Uterus (tissue), 4 donors: ENCODE data around the gene ZNF771. TPM values are rescaled to one million over a fixed set of nuclear protein-coding genes. Genes with fewer than 3 reads are reported as not detected.
A peak's percentile ranks its signal among the peaks of the same experiment; 100 is the strongest.

ENCODE experiments used
- DNase-seq, 2 donors: peaks; one replicate each; pipeline ENCODE4 v3.0.0-alpha.2; 2019 to 2020
- H3K27ac ChIP-seq, 2 donors: fragments of 200-600 bp; sonication (generic); 1 replicate in 1 of 2; 2 replicates in 1 of 2; pipeline ENCODE4 v1.5.1; 2016 to 2018
- H3K27me3 ChIP-seq, 2 donors: fragments of 200-600 bp; sonication (generic); one replicate each; pipeline ENCODE4 v1.5.1; 2018 to 2019; ENCODE audit warnings: control low read depth in 1 of 2
- H3K36me3 ChIP-seq, 2 donors: fragments of 200-600 bp; sonication (generic); one replicate each; pipeline ENCODE4 v1.5.1; 2019; ENCODE audit warnings: control low read depth in 1 of 2
- H3K4me1 ChIP-seq, 2 donors: fragments of 200-600 bp; sonication (generic); one replicate each; pipeline ENCODE4 v1.5.1; 2018 to 2019; ENCODE audit warnings: control low read depth in 1 of 2
- H3K4me3 ChIP-seq, 2 donors: fragments of 200-600 bp; sonication (generic); 1 replicate in 1 of 2; 2 replicates in 1 of 2; pipeline ENCODE4 v1.5.1; 2018 to 2019; ENCODE audit warnings: mild to moderate bottlenecking in 1 of 2
- H3K9me3 ChIP-seq, 2 donors: fragments of 200-600 bp; sonication (generic); one replicate each; pipeline ENCODE4 v1.5.1; 2019; ENCODE audit warnings: control low read depth in 1 of 2
- POLR2A ChIP-seq, 2 donors: fragments of 450-650 bp; IDR thresholded peaks; one replicate each; pipeline ENCODE4 v1.6.1; 2016; ENCODE audit warnings: antibody characterized with exemption in 2 of 2, mild to moderate bottlenecking in 1 of 2, moderate library complexity in 1 of 2
- intact Hi-C: fragments of 100-400 bp; cut with DNase I; formaldehyde crosslinking; loops from one replicate; pipeline ENCODE4 v1.15.1; 2023; ENCODE audit warnings: low total_unique reads
- total RNA-seq, 4 donors: library from RNA; depleted of rRNA in 3 of 4; stranded (reverse); fragments of >200 nt in 3 of 4; gene quantifications; one replicate each; pipeline versions ENCODE4 v1.1.0 to v1.2.4, GENCODE V29; 2014 to 2023
- TF ChIP-seq, protein P1 (sequence below), 4 experiments: fragments of 200-600 bp in 2 of 4; fragments of 450-650 bp in 2 of 4; sonication (generic) in 2 of 4; IDR thresholded peaks; one replicate each; pipeline ENCODE4 v1.5.1; 2016 to 2019; ENCODE audit warnings: antibody characterized with exemption in 4 of 4, mild to moderate bottlenecking in 2 of 4, moderate library complexity in 1 of 4
- donor health status: DM: yes; HTN: yes; CAD: no.

ZNF771 gene
- total RNA-seq, 4 donors from 2014 or later: 12.2 to 75.3 (median 25.6) TPM

GRCh38 chr16:30370456-30371247 lies 36.8 kb upstream of the ZNF771 start, which contains the start of gene TBC1D10B:
TSS of gene TBC1D10B (minus strand) at chr16:30370494. CDS start at chr16:30370183, 311 bp downstream.
- H3K9me3 ChIP-seq: no peaks in the 10 kb centered on the region
- peak within 1 kb of the TSS; percentile 86 to 97 for H3K27ac ChIP-seq
- peak within 1 kb of the TSS; percentile 70 to 98 for H3K4me3 ChIP-seq
- TF ChIP-seq POLR2A (IDR thresholded peaks at IDR 0.05): peak in 1 of 2 donors; percentile 87
- TF ChIP-seq, protein P1, sequence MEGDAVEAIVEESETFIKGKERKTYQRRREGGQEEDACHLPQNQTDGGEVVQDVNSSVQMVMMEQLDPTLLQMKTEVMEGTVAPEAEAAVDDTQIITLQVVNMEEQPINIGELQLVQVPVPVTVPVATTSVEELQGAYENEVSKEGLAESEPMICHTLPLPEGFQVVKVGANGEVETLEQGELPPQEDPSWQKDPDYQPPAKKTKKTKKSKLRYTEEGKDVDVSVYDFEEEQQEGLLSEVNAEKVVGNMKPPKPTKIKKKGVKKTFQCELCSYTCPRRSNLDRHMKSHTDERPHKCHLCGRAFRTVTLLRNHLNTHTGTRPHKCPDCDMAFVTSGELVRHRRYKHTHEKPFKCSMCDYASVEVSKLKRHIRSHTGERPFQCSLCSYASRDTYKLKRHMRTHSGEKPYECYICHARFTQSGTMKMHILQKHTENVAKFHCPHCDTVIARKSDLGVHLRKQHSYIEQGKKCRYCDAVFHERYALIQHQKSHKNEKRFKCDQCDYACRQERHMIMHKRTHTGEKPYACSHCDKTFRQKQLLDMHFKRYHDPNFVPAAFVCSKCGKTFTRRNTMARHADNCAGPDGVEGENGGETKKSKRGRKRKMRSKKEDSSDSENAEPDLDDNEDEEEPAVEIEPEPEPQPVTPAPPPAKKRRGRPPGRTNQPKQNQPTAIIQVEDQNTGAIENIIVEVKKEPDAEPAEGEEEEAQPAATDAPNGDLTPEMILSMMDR (IDR thresholded peaks at IDR 0.05): peak in 2 of 4 experiments; percentile 22 to 27
- no peaks in the 10 kb centered on the region for H3K36me3 ChIP-seq
- H3K27me3 ChIP-seq: no peaks in the 10 kb centered on the region
- peak; percentile 99 to 100 for DNase-seq
- peaks cover 0 to 7% of the 10 kb centered on the region in 2 donors for H3K4me1 ChIP-seq
- intact Hi-C loops: no loop called here

DNA sequence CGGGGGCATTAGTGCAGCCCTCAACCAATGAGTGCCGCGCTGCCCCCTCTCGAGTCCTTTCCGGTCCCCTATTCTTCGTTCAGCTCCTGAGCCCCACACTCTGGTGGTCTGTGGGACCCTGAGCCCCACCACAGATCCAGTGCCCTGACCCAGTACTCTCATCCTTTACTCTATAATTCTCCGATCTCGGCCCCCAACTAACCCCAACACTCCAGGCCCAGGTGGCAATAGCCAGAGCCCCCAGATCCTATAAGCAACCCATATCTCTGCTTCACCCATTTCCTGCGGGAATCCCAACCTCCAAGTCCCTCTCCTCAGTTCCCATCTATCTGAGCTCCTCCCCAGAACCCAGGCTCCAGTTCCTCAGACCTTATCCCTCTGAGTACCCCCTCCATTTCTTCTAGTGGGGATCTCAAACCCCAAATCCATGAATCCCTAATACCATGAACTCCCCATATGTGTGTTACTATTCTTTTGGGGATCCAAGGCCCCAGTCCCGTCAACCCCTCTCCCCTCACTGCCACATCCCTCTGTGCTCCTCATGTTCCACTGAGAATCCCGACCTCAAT lies 36.1 kb upstream of the ZNF771 start:
- peak overlapping the region; percentile 83 to 97 for H3K27ac ChIP-seq
- intact Hi-C loops: no loop called here
- H3K4me3 ChIP-seq: peak overlapping the region; percentile 40 to 48
- H3K27me3 ChIP-seq: no peaks in the 10 kb centered on the region
- no peak for DNase-seq
- no peaks in the 10 kb centered on the region for H3K36me3 ChIP-seq
- TF ChIP-seq POLR2A (IDR thresholded peaks at IDR 0.05): no peak
- TF ChIP-seq, protein P1 (IDR thresholded peaks at IDR 0.05): no peak
- peaks cover 0 to 7% of the 10 kb centered on the region in 2 donors for H3K4me1 ChIP-seq
- no peaks in the 10 kb centered on the region for H3K9me3 ChIP-seq

GRCh38 chr16:30372038-30372712 lies 35.2 kb upstream of the ZNF771 start:
- no peak for DNase-seq
- H3K27ac ChIP-seq: peak overlapping the region in 1 of 2 donors; percentile 97
- intact Hi-C loops: no loop called here
- no peaks in the 10 kb centered on the region for H3K27me3 ChIP-seq
- H3K4me1 ChIP-seq: peaks cover 0 to 7% of the 10 kb centered on the region in 2 donors
- H3K36me3 ChIP-seq: no peaks in the 10 kb centered on the region
- TF ChIP-seq POLR2A (IDR thresholded peaks at IDR 0.05): no peak
- TF ChIP-seq, protein P1 (IDR thresholded peaks at IDR 0.05): no peak
- H3K9me3 ChIP-seq: no peaks in the 10 kb centered on the region
- H3K4me3 ChIP-seq: no peak overlapping the region

DNA sequence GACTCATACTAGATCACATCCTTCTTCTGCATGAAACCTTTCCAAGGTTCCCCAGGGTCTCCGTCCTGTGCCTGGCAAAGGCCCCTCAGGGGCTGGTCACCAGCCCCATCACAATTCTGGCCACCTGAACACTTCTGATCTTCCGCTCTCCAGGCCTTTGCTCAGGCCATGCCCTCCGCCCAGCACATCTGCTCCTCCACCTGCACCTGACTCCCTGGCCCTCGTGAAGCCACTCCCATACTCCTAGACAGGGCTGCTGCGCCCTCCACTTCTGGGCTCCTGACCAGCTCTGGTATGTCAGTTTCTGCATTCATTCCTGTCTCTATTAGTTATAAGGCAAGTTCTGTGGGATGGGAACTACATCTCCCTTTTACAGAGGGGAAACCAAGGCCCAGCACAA lies 34.7 kb upstream of the ZNF771 start:
- Histone ChIP-seq H3K36me3 (no peaks in the 10 kb centered on the region), H3K27me3 (no peaks in the 10 kb centered on the region), H3K27ac (no peak overlapping the region), H3K9me3 (no peaks in the 10 kb centered on the region), H3K4me1 (peaks cover 0 to 1% of the 10 kb centered on the region in 2 donors), H3K4me3 (no peak overlapping the region)
- TF ChIP-seq, protein P1 (IDR thresholded peaks at IDR 0.05): no peak
- no peak for TF ChIP-seq POLR2A (IDR thresholded peaks at IDR 0.05)
- intact Hi-C loops: no loop called here
- no peak for DNase-seq
